ENCODE results near the gene UNC5B. TPM values are rescaled to one million over a fixed set of nuclear protein-coding genes. Genes with fewer than 3 reads are reported as not detected.

UNC5B gene
- total RNA-seq, 1 donor from 2014 or later: 22.4 TPM

DNA sequence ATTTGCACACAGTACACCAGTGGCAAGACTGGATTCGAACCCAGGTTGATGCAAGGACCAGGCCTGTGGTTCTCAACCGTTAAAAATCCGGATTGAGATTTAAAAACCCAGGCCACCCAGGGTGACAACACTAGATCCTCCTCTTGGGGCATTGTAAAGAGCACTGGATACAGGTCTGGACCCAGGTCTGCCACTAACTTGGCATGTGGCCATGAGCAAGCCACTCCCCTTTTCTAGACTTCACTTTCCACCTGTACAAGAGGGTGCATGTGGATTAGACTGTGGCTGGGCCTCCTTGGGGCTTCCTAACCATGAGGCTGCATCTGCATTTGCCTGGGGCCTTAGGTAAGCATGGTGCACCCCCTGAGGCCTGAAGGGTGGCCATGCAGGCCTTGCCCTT, 85.0 kb downstream of the UNC5B start:
- Mint-ChIP-seq H3K9me3 (no peaks in the 10 kb centered on the region), H3K4me1 (ENCODE audit: unreplicated experiment) (no peaks in the 10 kb centered on the region), H3K27me3 (no peaks in the 10 kb centered on the region), H3K4me3 (no peak overlapping the region), H3K27ac (no peak overlapping the region), H3K36me3 (peaks cover 4% of the 10 kb centered on the region)
- TF ChIP-seq, protein P1, sequence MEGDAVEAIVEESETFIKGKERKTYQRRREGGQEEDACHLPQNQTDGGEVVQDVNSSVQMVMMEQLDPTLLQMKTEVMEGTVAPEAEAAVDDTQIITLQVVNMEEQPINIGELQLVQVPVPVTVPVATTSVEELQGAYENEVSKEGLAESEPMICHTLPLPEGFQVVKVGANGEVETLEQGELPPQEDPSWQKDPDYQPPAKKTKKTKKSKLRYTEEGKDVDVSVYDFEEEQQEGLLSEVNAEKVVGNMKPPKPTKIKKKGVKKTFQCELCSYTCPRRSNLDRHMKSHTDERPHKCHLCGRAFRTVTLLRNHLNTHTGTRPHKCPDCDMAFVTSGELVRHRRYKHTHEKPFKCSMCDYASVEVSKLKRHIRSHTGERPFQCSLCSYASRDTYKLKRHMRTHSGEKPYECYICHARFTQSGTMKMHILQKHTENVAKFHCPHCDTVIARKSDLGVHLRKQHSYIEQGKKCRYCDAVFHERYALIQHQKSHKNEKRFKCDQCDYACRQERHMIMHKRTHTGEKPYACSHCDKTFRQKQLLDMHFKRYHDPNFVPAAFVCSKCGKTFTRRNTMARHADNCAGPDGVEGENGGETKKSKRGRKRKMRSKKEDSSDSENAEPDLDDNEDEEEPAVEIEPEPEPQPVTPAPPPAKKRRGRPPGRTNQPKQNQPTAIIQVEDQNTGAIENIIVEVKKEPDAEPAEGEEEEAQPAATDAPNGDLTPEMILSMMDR (conservative IDR thresholded peaks at IDR 0.05): no peak
- DNase-seq (ENCODE audit: extremely low spot score, unreplicated experiment): no peak

DNA sequence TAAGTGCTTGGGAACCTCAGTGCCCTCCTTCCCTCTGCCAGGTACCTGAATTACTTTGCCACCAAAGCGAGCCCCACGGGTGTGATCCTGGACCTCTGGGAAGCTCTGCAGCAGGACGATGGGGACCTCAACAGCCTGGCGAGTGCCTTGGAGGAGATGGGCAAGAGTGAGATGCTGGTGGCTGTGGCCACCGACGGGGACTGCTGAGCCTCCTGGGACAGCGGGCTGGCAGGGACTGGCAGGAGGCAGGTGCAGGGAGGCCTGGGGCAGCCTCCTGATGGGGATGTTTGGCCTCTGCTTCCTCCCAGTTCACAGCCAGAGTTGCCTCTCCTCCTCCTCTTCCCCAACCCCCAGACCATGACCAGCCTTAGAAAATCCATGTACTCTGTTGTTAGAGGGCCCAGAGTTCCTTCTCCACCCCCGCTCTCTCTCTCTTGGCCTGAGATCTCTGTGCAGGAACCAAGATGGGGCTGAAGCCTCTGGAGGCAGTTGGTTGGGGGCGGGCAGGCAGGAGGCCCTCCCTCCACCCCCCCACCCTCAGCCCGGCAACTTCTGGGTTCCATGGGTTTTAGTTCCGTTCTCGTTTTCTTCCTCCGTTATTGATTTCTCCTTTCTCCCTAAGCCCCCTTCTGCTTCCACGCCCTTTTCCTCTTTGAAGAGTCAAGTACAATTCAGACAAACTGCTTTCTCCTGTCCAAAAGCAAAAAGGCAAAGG, 86.9 kb downstream of the UNC5B start:
- H3K4me1 Mint-ChIP-seq (ENCODE audit: unreplicated experiment): no peaks in the 10 kb centered on the region
- H3K27ac Mint-ChIP-seq: peak overlapping the region; percentile 7
- DNase-seq (ENCODE audit: extremely low spot score, unreplicated experiment): no peak
- no peak overlapping the region for H3K4me3 Mint-ChIP-seq
- no peaks in the 10 kb centered on the region for H3K9me3 Mint-ChIP-seq
- TF ChIP-seq, protein P1 (conservative IDR thresholded peaks at IDR 0.05): no peak
- H3K36me3 Mint-ChIP-seq: peaks cover 3% of the 10 kb centered on the region
- H3K27me3 Mint-ChIP-seq: peaks cover 3% of the 10 kb centered on the region

GRCh38 chr10:71300555-71301370, 88.4 kb downstream of the UNC5B start:
- no peaks in the 10 kb centered on the region for H3K4me1 Mint-ChIP-seq (ENCODE audit: unreplicated experiment)
- TF ChIP-seq, protein P1 (conservative IDR thresholded peaks at IDR 0.05): no peak
- H3K36me3 Mint-ChIP-seq: peaks cover 3% of the 10 kb centered on the region
- no peak overlapping the region for H3K27ac Mint-ChIP-seq
- H3K27me3 Mint-ChIP-seq: peaks cover 3% of the 10 kb centered on the region
- H3K4me3 Mint-ChIP-seq: no peak overlapping the region
- H3K9me3 Mint-ChIP-seq: no peaks in the 10 kb centered on the region
- DNase-seq (ENCODE audit: extremely low spot score, unreplicated experiment): no peak

GRCh38 chr10:71301371-71301916, 89.1 kb downstream of the UNC5B start:
- Mint-ChIP-seq H3K27me3 (peaks cover 3% of the 10 kb centered on the region), H3K4me3 (no peak overlapping the region), H3K9me3 (no peaks in the 10 kb centered on the region), H3K36me3 (peaks cover 3% of the 10 kb centered on the region), H3K4me1 (ENCODE audit: unreplicated experiment) (no peaks in the 10 kb centered on the region), H3K27ac (no peak overlapping the region)
- no peak for DNase-seq (ENCODE audit: extremely low spot score, unreplicated experiment)
- TF ChIP-seq, protein P1 (conservative IDR thresholded peaks at IDR 0.05): no peak

GRCh38 chr10:71302451-71302850, 90.1 kb downstream of the UNC5B start:
- Mint-ChIP-seq H3K36me3 (peaks cover 3% of the 10 kb centered on the region), H3K4me1 (ENCODE audit: unreplicated experiment) (peaks cover 6% of the 10 kb centered on the region), H3K27ac (no peak overlapping the region), H3K27me3 (peaks cover 3% of the 10 kb centered on the region), H3K4me3 (no peak overlapping the region), H3K9me3 (no peaks in the 10 kb centered on the region)
- DNase-seq (ENCODE audit: extremely low spot score, unreplicated experiment): no peak
- TF ChIP-seq, protein P1 (conservative IDR thresholded peaks at IDR 0.05): no peak
